GM12878 (cell line): ENCODE results near the gene TVP23C. TPM values are rescaled to one million over a fixed set of nuclear protein-coding genes. Genes with fewer than 3 reads are reported as not detected.

Experiments used
- ATAC-seq: fragments of 200-7000 bp; cut with Tn5 transposase; 3 replicates; pipeline ENCODE4 v1.9.1; 2020; ENCODE audit warnings: mild to moderate bottlenecking, moderate library complexity
- BruUV-seq: library from RNA; stranded (reverse); fragments of 400-500 nt; replicated peaks from 2 replicates; lab custom pipeline; 2021; lab: Mats Ljungman, UMichigan
- CTCF ChIA-PET: fragments of 300-600 bp; sonication (Branson Sonifier 250); formaldehyde crosslinking; extraction: SDS; loops from one replicate; lab custom pipeline; 2021; ENCODE audit warnings: inconsistent platforms; lab: Yijun Ruan, JAX
- POLR2A ChIA-PET: fragments of 350-600 bp; formaldehyde crosslinking; extraction: SDS; loops from one replicate; lab custom pipeline; 2021; ENCODE audit warnings: inconsistent platforms; lab: Charles Lee
- RAD21 ChIA-PET: fragments of 300-600 bp; sonication (Branson Sonifier 250); formaldehyde crosslinking; loops from one replicate; lab custom pipeline; 2023; ENCODE audit warnings: antibody characterized with exemption; ENCODE audit not compliant: unreplicated experiment; lab: Charles Lee
- SMC1A ChIA-PET: fragments of 300-600 bp; sonication (Branson Sonifier 250); formaldehyde crosslinking; loops from one replicate; lab custom pipeline; 2023; ENCODE audit not compliant: unreplicated experiment, uncharacterized antibody; lab: Charles Lee
- DNase-seq: peaks from one replicate; pipeline ENCODE4 v3.0.0-alpha.2; 2011; ENCODE audit warnings: low read depth, low spot score
- FAIRE-seq: peaks from 3 replicates; lab custom pipeline; 2011; peaks lifted over from hg19 to GRCh38; lab: Jason Lieb, UNC
- H2AFZ ChIP-seq: 2 replicates; pipeline ENCODE4 v1.6.0; 2011; ENCODE audit warnings: low read depth, low read length, control low read depth; ENCODE audit not compliant: control insufficient read depth
- H3K27ac ChIP-seq: 2 replicates; pipeline ENCODE4 v1.5.1; 2011; ENCODE audit warnings: control low read depth; ENCODE audit not compliant: control insufficient read depth, insufficient read depth
- H3K27me3 ChIP-seq, 2 experiments: replicated peaks in 1 of 2; 2 replicates each; pipeline versions ENCODE4 v1.6.0 to v1.6.1; 2011; ENCODE audit warnings: low read length in 1 of 2; ENCODE audit not compliant: control insufficient read depth in 2 of 2, insufficient read depth in 2 of 2
- H3K36me3 ChIP-seq, 2 experiments: 2 replicates each; pipeline ENCODE4 v1.5.1; 2011; ENCODE audit warnings: low read length in 1 of 2; ENCODE audit not compliant: control insufficient read depth in 2 of 2, insufficient read depth in 2 of 2
- H3K4me1 ChIP-seq: 2 replicates; pipeline ENCODE4 v1.6.1; 2011; ENCODE audit warnings: mild to moderate bottlenecking, low read length, moderate library complexity, mixed read lengths; ENCODE audit not compliant: control insufficient read depth, insufficient read depth
- H3K4me2 ChIP-seq: 2 replicates; pipeline ENCODE4 v1.6.0; 2011; ENCODE audit warnings: control low read depth; ENCODE audit not compliant: control insufficient read depth, insufficient read depth
- H3K4me3 ChIP-seq: fragments of 200-600 bp; sonication (generic); 2 replicates; pipeline ENCODE4 v1.5.1; 2016
- H3K79me2 ChIP-seq: 2 replicates; pipeline ENCODE4 v1.6.0; 2011; ENCODE audit warnings: low read length; ENCODE audit not compliant: control insufficient read depth, insufficient read depth
- H3K9ac ChIP-seq: 2 replicates; pipeline ENCODE4 v1.8.0; 2011; ENCODE audit warnings: low read length, control low read depth, mixed read lengths; ENCODE audit not compliant: control insufficient read depth, insufficient read depth
- H3K9me3 ChIP-seq: replicated peaks from 3 replicates; pipeline ENCODE4 v1.5.1; 2011; ENCODE audit warnings: mild to moderate bottlenecking, low read length; ENCODE audit not compliant: control insufficient read depth, insufficient read depth
- H4K20me1 ChIP-seq: 2 replicates; pipeline ENCODE4 v1.6.0; 2011; ENCODE audit not compliant: control insufficient read depth, insufficient read depth
- ESRRA ChIP-seq: IDR thresholded peaks from 2 replicates; pipeline ENCODE4 v1.6.1; 2012; ENCODE audit warnings: mild to moderate bottlenecking, low read length, improper control_type of control experiment
- WGBS: methylation state at CpG from one replicate; pipeline ENCODE4 v1.1.6; 2016; ENCODE audit warnings: low lambda C conversion rate; ENCODE audit not compliant: insufficient replicate concordance, insufficient coverage; ENCODE audit errors: missing lambda C conversion rate; 5-methylcytosine and 5-hydroxymethylcytosine counted together
- in situ Hi-C: fragments of 300-500 bp; cut with MboI; formaldehyde crosslinking; loops from 9 replicates; pipeline ENCODE4 v1.14.3; 2018; ENCODE audit warnings: mixed read lengths
- intact Hi-C: fragments of 100-400 bp; cut with micrococcal nuclease; formaldehyde crosslinking; loops from one replicate; pipeline ENCODE4 v1.14.2; 2022; ENCODE audit not compliant: unreplicated experiment
- polyA plus RNA-seq, 11 experiments: library from polyadenylated mRNA; depleted of rRNA in 4 of 11; unstranded in 6 of 11; stranded (reverse) in 5 of 11; fragments of >200 nt; fragmentation: Nextera tagmentation in 4 of 11; fragmentation: Illumina TruSeq in 1 of 11; extraction: Ambion mirVana in 4 of 11; extraction: Trizol in 1 of 11; gene quantifications; 1 replicate in 1 of 11; 2 replicates in 10 of 11; pipeline versions ENCODE4 v1.2.1 to v1.2.3, GENCODE V29; 2011 to 2016; ENCODE audit warnings: inconsistent platforms in 2 of 11, missing spikeins in 2 of 11, low read depth in 1 of 11
- total RNA-seq, 4 experiments: library from RNA; depleted of rRNA in 3 of 4; stranded (reverse); fragments of >200 nt in 3 of 4; fragmentation: Illumina TruSeq in 1 of 4; extraction: Trizol in 1 of 4; gene quantifications; 2 replicates each; pipeline versions ENCODE4 v1.2.1 to v1.2.3, GENCODE V29; 2013 to 2021
- TF ChIP-seq, protein P1 (sequence below): fragments of 150-350 bp; IDR thresholded peaks from 2 replicates; pipeline ENCODE4 v1.6.1; 2016; ENCODE audit warnings: low read depth, low read length
- TF ChIP-seq, protein P2 (sequence below): fragments of 450-650 bp; formaldehyde crosslinking; IDR thresholded peaks from 2 replicates; pipeline ENCODE4 v1.4.0; 2022; ENCODE audit warnings: mild to moderate bottlenecking, moderate library complexity

TVP23C gene
- total and polyA plus RNA-seq, 10 of the 15 experiments (the other 5 are each of a cell fraction or from before 2014, with no cell fraction given) = 0.42 to 5.0 (median 2.7) TPM

DNA sequence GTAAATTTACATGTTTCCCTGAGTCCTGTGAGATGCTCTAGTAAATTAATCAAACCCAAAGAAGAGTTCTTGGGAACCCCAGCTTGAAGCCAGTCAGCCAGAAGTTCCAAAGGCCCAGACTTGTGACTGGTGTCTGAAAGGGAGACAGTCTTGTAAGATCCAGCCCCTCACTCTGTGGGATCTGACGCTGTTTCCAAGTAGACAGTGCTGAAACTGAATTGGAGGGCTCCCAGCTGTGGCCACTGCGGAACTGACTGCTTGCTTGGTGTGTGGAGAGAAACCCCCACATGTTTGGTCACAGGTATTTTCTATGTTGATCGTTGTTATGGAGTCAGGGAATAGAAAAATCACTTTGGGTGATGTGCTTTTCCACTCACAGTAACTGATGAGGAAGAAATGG, 90.4 kb downstream of the TVP23C start:
- intact Hi-C loops (no loop called here), in situ Hi-C loops (no loop called here)
- H3K27ac ChIP-seq = no peak overlapping the region
- ATAC-seq = no peak
- no peaks in the 10 kb centered on the region for H3K79me2 ChIP-seq
- no TSS peak for BruUV-seq
- TF ChIP-seq, protein P1, sequence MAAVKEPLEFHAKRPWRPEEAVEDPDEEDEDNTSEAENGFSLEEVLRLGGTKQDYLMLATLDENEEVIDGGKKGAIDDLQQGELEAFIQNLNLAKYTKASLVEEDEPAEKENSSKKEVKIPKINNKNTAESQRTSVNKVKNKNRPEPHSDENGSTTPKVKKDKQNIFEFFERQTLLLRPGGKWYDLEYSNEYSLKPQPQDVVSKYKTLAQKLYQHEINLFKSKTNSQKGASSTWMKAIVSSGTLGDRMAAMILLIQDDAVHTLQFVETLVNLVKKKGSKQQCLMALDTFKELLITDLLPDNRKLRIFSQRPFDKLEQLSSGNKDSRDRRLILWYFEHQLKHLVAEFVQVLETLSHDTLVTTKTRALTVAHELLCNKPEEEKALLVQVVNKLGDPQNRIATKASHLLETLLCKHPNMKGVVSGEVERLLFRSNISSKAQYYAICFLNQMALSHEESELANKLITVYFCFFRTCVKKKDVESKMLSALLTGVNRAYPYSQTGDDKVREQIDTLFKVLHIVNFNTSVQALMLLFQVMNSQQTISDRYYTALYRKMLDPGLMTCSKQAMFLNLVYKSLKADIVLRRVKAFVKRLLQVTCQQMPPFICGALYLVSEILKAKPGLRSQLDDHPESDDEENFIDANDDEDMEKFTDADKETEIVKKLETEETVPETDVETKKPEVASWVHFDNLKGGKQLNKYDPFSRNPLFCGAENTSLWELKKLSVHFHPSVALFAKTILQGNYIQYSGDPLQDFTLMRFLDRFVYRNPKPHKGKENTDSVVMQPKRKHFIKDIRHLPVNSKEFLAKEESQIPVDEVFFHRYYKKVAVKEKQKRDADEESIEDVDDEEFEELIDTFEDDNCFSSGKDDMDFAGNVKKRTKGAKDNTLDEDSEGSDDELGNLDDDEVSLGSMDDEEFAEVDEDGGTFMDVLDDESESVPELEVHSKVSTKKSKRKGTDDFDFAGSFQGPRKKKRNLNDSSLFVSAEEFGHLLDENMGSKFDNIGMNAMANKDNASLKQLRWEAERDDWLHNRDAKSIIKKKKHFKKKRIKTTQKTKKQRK = no peak
- TF ChIP-seq, protein P2, sequence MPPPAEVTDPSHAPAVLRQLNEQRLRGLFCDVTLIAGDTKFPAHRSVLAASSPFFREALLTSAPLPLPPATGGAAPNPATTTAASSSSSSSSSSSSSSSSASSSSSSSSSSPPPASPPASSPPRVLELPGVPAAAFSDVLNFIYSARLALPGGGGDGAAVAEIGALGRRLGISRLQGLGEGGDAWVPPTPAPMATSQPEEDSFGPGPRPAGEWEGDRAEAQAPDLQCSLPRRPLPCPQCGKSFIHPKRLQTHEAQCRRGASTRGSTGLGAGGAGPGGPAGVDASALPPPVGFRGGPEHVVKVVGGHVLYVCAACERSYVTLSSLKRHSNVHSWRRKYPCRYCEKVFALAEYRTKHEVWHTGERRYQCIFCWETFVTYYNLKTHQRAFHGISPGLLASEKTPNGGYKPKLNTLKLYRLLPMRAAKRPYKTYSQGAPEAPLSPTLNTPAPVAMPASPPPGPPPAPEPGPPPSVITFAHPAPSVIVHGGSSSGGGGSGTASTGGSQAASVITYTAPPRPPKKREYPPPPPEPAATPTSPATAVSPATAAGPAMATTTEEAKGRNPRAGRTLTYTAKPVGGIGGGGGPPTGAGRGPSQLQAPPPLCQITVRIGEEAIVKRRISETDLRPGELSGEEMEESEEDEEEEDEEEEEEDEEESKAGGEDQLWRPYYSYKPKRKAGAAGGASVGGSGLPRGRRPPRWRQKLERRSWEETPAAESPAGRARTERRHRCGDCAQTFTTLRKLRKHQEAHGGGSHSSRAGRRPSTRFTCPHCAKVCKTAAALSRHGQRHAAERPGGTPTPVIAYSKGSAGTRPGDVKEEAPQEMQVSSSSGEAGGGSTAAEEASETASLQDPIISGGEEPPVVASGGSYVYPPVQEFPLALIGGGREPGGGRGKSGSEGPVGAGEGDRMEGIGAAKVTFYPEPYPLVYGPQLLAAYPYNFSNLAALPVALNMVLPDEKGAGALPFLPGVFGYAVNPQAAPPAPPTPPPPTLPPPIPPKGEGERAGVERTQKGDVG (CRISPR knock-in tag) = no peak
- TF ChIP-seq ESRRA = no peak
- no peak for DNase-seq
- no peaks in the 10 kb centered on the region for H3K4me1 ChIP-seq
- H4K20me1 ChIP-seq = no peaks in the 10 kb centered on the region
- no peak overlapping the region for H3K9ac ChIP-seq
- POLR2A ChIA-PET = no interaction called here
- H3K36me3 ChIP-seq = no peaks in the 10 kb centered on the region
- no peak for FAIRE-seq
- RAD21 ChIA-PET = no interaction called here
- no peak overlapping the region for H3K4me3 ChIP-seq
- no peak overlapping the region for H2AFZ ChIP-seq
- SMC1A ChIA-PET = no interaction called here
- CTCF ChIA-PET = no interaction called here
- no peak overlapping the region for H3K4me2 ChIP-seq
- H3K27me3 ChIP-seq = no peaks in the 10 kb centered on the region
- H3K9me3 ChIP-seq = no peaks in the 10 kb centered on the region
- 5% methylated on average over 3 of the region's 3 CpGs for WGBS
